ENCODE results near the gene RGS16. TPM values are rescaled to one million over a fixed set of nuclear protein-coding genes. Genes with fewer than 3 reads are reported as not detected.

The RGS16 gene
- total RNA-seq, 1 experiment from 2014 or later, result 6.5 TPM

DNA sequence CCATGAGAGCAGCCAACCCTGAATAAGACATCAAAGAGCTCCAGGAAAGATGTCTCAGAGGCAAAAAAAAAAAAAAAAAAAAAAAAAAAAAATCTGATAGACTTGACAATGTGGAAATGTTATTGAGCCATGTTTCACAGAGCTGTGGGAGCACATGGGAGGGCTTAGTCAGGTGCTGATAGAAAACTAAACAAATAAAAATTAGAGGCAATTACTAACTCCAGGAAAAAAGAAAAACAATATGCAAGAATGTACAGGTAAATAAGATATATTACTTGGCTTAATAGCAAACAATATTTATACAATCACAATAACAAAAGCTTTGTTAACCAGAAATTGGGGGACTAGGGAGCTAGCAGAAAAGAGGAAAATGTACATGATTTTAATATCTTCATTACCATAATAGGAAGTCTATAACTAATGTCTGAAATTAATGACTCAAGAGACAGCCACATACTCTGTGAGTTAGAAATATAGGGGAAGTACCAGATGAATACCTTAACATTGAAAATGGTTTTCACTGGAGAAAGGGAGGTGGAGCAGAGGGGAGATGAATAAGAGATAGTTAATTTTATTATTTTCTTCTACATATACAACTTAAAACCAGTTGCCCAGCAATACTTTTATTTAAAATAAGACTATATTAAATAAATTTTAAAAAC, 16.9 kb upstream of the RGS16 start:
- CTCF ChIA-PET, result no interaction called here
- no peak for ATAC-seq
- POLR2A ChIA-PET, result interaction anchor here (0.8 kb wide), 1 partner anchor 17 kb away, joined by 3 read pairs; no protein-coding TSS in a partner anchor

DNA sequence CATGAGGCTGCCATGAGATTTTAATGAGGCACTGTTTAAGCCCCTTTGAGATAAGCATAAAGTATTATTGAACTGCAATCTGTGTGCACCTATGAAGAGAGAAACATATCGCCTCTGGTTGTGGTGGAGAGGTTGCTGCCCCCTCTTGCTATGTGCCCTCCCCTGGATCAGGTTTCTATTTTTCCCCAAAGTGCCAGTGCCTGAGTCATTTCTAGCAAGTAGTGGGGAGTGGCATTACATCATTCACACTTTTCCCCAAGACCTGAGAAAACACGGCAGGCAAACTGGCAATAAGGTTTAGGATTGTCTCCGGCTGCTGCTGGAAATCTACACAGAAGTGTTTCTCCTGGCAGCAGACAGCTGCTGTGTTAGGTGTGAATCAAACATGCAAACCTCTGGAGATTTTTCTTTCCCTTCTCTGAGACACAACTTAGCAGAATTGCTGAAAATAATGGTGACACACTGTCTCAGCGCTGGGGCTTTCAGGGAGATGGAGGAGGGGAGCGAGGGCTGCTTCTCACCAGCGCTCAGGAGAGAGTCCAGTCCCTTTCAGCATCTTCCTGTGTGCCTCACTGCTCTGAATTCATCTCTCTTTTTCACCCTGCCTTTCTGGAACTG, 13.7 kb upstream of the RGS16 start:
- ATAC-seq, result peak; percentile 68
- Histone ChIP-seq H3K27me3 (ENCODE audit: insufficient read depth, low read length) (no peaks in the 10 kb centered on the region), H4K20me1 (ENCODE audit: insufficient read depth) (no peaks in the 10 kb centered on the region), H3K36me3 (ENCODE audit: control insufficient read depth in 1 of 2, insufficient read depth in 2 of 2, low read length in 2 of 2) (no peaks in the 10 kb centered on the region), H3K4me1 (ENCODE audit: control insufficient read depth in 1 of 2, insufficient read depth in 2 of 2, low read length in 2 of 2) (peaks cover 23 to 27% of the 10 kb centered on the region in 2 experiments), H2AFZ (ENCODE audit: low read depth, low read length, poor library complexity, severe bottlenecking) (peak overlapping the region; percentile 87), H3K27ac (ENCODE audit: low read depth, low read length) (no peak overlapping the region), H3K9ac (ENCODE audit: low read length) (no peak overlapping the region), H3K79me2 (ENCODE audit: insufficient read depth, low read length) (no peaks in the 10 kb centered on the region), H3K4me2 (ENCODE audit: low read length) (peak overlapping the region; percentile 50), H3K4me3 (replicated peaks in 1 of 2; ENCODE audit: low read depth in 1 of 2, low read length in 2 of 2) (no peak overlapping the region), H3K9me3 (ENCODE audit: control insufficient read depth in 1 of 2, insufficient read depth in 1 of 2, low read depth in 1 of 2, low read length in 2 of 2) (no peaks in the 10 kb centered on the region; a peak in 1 of 4 replicates), H3K9me2 (ENCODE audit: insufficient read depth) (no peaks in the 10 kb centered on the region)
- RAD21 ChIA-PET (ENCODE audit: low non-redundant PET in 1 of 2, low total read pairs in 2 of 2, uncharacterized antibody in 2 of 2, unreplicated experiment in 2 of 2), result no interaction called here
- BruUV-seq (replicated peaks), result TSS peak; percentile 94
- TF ChIP-seq JUND (IDR thresholded peaks at IDR 0.05) (peak; percentile 48; the same call in 1 of the 2 replicates), POLR2AphosphoS5 (IDR thresholded peaks at IDR 0.05; ENCODE audit: low read depth, low read length) (peak; percentile 53), FOSL1 (IDR thresholded peaks at IDR 0.05; ENCODE audit: low read depth) (peak; percentile 63), CEBPB (IDR thresholded peaks at IDR 0.05; ENCODE audit: low read depth) (peak; percentile 61; the same call in 1 of the 2 replicates), SRF (IDR thresholded peaks at IDR 0.05; ENCODE audit: low read depth) (no peak), CBX3 (IDR thresholded peaks at IDR 0.05; ENCODE audit: low read depth) (no peak), SP1 (IDR thresholded peaks at IDR 0.05; ENCODE audit: low read depth) (peak; percentile 58; the same call in 1 of the 2 replicates)
- TF ChIP-seq, protein P1, sequence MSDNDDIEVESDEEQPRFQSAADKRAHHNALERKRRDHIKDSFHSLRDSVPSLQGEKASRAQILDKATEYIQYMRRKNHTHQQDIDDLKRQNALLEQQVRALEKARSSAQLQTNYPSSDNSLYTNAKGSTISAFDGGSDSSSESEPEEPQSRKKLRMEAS (IDR thresholded peaks at IDR 0.05), result peak; percentile 64
- TF ChIP-seq, protein P2, sequence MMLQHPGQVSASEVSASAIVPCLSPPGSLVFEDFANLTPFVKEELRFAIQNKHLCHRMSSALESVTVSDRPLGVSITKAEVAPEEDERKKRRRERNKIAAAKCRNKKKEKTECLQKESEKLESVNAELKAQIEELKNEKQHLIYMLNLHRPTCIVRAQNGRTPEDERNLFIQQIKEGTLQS (IDR thresholded peaks at IDR 0.05), result peak; percentile 66; the same call in 1 of the 2 replicates
- DNase-seq (ENCODE audit: low read depth, low spot score), result peak; percentile 32
- POLR2A ChIA-PET, result interaction anchor here (1.8 kb wide), 1 partner anchor 14 kb away, joined by 9 read pairs; the partner anchor contains the start of gene RGS16
- CTCF ChIA-PET, result no interaction called here
- intact Hi-C loops (cut with micrococcal nuclease), result no loop called here

More for the DNA sequence above, 16.9 kb upstream of the RGS16 start:
- H3K36me3 ChIP-seq (ENCODE audit: control insufficient read depth in 1 of 2, insufficient read depth in 2 of 2, low read length in 2 of 2), result no peaks in the 10 kb centered on the region
- H3K9ac ChIP-seq (ENCODE audit: low read length), result no peak overlapping the region
- H3K9me2 ChIP-seq (ENCODE audit: insufficient read depth), result no peaks in the 10 kb centered on the region
- H3K27me3 ChIP-seq (ENCODE audit: insufficient read depth, low read length), result no peaks in the 10 kb centered on the region
- no peak overlapping the region for H3K4me3 ChIP-seq (replicated peaks in 1 of 2; ENCODE audit: low read depth in 1 of 2, low read length in 2 of 2)
- TF ChIP-seq SP1 (IDR thresholded peaks at IDR 0.05; ENCODE audit: low read depth), result no peak
- no peaks in the 10 kb centered on the region for H4K20me1 ChIP-seq (ENCODE audit: insufficient read depth)
- no peak overlapping the region for H2AFZ ChIP-seq (ENCODE audit: low read depth, low read length, poor library complexity, severe bottlenecking)
- no peak for DNase-seq (ENCODE audit: low read depth, low spot score)
- H3K79me2 ChIP-seq (ENCODE audit: insufficient read depth, low read length), result no peaks in the 10 kb centered on the region
- no peaks in the 10 kb centered on the region; a peak in 1 of 4 replicates for H3K9me3 ChIP-seq (ENCODE audit: control insufficient read depth in 1 of 2, insufficient read depth in 1 of 2, low read depth in 1 of 2, low read length in 2 of 2)
- H3K27ac ChIP-seq (ENCODE audit: low read depth, low read length), result no peak overlapping the region
- intact Hi-C loops (cut with micrococcal nuclease), result no loop called here
- no TSS peak for BruUV-seq (replicated peaks)
- H3K4me2 ChIP-seq (ENCODE audit: low read length), result no peak overlapping the region
- peaks cover 25 to 27% of the 10 kb centered on the region in 2 experiments for H3K4me1 ChIP-seq (ENCODE audit: control insufficient read depth in 1 of 2, insufficient read depth in 2 of 2, low read length in 2 of 2)
- RAD21 ChIA-PET (ENCODE audit: low non-redundant PET in 1 of 2, low total read pairs in 2 of 2, uncharacterized antibody in 2 of 2, unreplicated experiment in 2 of 2), result interaction anchor here in 1 of 2 experiments (0.6 kb wide), 1 partner anchor 161 kb away, joined by 3 read pairs; no protein-coding TSS in a partner anchor

All from HCT116 (cell line).